BE2C (cell line): ENCODE results near the gene AGAP6.
"Not testable (repeated sequence)": the region's sequence is repeated elsewhere in the genome, so short reads cannot be mapped to it uniquely, and the experiment has no call there.

Experiments used
- DNase-seq: peaks from one replicate; pipeline ENCODE4 v3.0.0-alpha.2; 2020
- H3K27me3 ChIP-seq: fragments of 250-450 bp; sonication (Bioruptor Pico); 2 replicates; pipeline ENCODE4 v1.5.1; 2020; ENCODE audit warnings: mild to moderate bottlenecking
- H3K36me3 ChIP-seq: fragments of 250-450 bp; sonication (Bioruptor Pico); 2 replicates; pipeline ENCODE4 v1.5.1; 2020; ENCODE audit warnings: mild to moderate bottlenecking
- H3K4me1 ChIP-seq: fragments of 250-450 bp; sonication (Bioruptor Pico); 2 replicates; pipeline ENCODE4 v1.5.1; 2020
- H3K4me3 ChIP-seq: 2 replicates; pipeline ENCODE4 v1.5.1; 2011; ENCODE audit warnings: low read depth, low read length
- H3K9me3 ChIP-seq: fragments of 250-450 bp; sonication (Bioruptor Pico); 2 replicates; pipeline ENCODE4 v1.5.1; 2020
- CTCF ChIP-seq: IDR thresholded peaks from 2 replicates; pipeline ENCODE4 v1.5.1; 2012; ENCODE audit warnings: mild to moderate bottlenecking, low read depth, low read length

The AGAP6 gene

GRCh38 chr10:50016926-50017325, 28.7 kb downstream of the AGAP6 start:
- not testable (repeated sequence) for H3K4me1 ChIP-seq, H3K4me3 ChIP-seq, DNase-seq, H3K36me3 ChIP-seq, H3K27me3 ChIP-seq, H3K9me3 ChIP-seq

- not testable (repeated sequence) for H3K4me3 ChIP-seq, H3K27me3 ChIP-seq, H3K9me3 ChIP-seq, H3K4me1 ChIP-seq, DNase-seq, H3K36me3 ChIP-seq
These were observed 29.4 kb downstream of the AGAP6 start for GRCh38 chr10:50017646-50018045.

DNA sequence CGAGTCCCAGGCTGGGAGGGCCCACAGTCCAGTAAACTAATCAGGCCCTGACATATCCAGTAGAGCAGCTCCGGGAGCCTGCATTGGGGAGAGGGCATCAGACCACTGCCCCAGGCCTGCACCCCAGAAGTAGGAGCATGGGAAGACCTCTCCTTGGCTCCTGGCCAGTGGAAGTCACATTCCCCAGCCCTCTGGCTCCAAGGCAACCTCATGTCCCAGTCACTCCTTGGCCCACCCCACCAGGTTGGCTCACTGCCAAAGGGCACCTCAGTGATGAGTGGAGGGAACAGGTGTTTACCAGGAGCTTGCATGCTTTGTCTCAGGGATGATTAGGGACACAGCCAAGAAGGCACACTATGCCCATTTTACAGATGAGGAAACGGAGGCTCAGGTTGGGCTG, 31.1 kb downstream of the AGAP6 start:
- not testable (repeated sequence) for DNase-seq, H3K9me3 ChIP-seq, H3K36me3 ChIP-seq, H3K4me3 ChIP-seq, H3K27me3 ChIP-seq, H3K4me1 ChIP-seq

- H3K36me3 ChIP-seq, H3K4me3 ChIP-seq, DNase-seq, H3K4me1 ChIP-seq, H3K9me3 ChIP-seq, H3K27me3 ChIP-seq: not testable (repeated sequence)
These were observed 32.3 kb downstream of the AGAP6 start for GRCh38 chr10:50020451-50021024.

DNA sequence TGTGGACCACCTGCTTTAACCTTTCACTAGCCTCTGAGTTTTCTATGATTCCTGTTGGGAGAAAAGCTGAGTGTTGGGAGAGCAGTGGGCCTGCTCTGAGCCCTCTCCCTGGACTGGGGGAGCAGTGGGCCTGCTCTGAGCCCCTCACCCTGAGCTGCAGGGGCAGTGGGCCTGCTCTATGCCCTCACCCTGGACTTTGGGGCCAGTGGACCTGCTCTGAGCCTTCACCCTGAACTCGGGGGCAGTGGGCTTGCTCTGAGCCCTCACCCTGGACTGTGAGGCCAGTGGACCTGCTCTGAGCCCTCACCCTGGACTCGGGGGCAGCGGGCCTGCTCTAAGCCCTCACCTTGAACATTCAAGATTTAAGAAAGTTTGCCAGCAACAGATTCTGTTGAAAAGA, 33.4 kb downstream of the AGAP6 start:
- no peak for TF ChIP-seq CTCF
- Histone ChIP-seq H3K9me3 (no peaks in the 10 kb centered on the region), H3K4me3 (no peak overlapping the region)

GRCh38 chr10:50024716-50025383, 36.6 kb downstream of the AGAP6 start:
- H3K9me3 ChIP-seq, DNase-seq: not testable (repeated sequence)

More for the DNA sequence above, 33.4 kb downstream of the AGAP6 start:
- H3K4me1 ChIP-seq: no peaks in the 10 kb centered on the region
- 0 out of 2 replicates have a peak, but pooled peaks cover 3% of the 10 kb centered on the region for H3K27me3 ChIP-seq
- DNase-seq: no peak
- H3K36me3 ChIP-seq: no peaks in the 10 kb centered on the region

GRCh38 chr10:50025627-50026026, 37.4 kb downstream of the AGAP6 start:
- no peak for TF ChIP-seq CTCF
- no peaks in the 10 kb centered on the region for H3K9me3 ChIP-seq
- no peak overlapping the region for H3K4me3 ChIP-seq
- no peak for DNase-seq
- 0 out of 2 replicates have a peak, but pooled peaks cover 3% of the 10 kb centered on the region for H3K27me3 ChIP-seq
- H3K4me1 ChIP-seq: no peaks in the 10 kb centered on the region
- no peaks in the 10 kb centered on the region for H3K36me3 ChIP-seq

More at GRCh38 chr10:50024716-50025383, 36.6 kb downstream of the AGAP6 start:
- H3K36me3 ChIP-seq, H3K27me3 ChIP-seq, H3K4me1 ChIP-seq, H3K4me3 ChIP-seq: not testable (repeated sequence)

DNA sequence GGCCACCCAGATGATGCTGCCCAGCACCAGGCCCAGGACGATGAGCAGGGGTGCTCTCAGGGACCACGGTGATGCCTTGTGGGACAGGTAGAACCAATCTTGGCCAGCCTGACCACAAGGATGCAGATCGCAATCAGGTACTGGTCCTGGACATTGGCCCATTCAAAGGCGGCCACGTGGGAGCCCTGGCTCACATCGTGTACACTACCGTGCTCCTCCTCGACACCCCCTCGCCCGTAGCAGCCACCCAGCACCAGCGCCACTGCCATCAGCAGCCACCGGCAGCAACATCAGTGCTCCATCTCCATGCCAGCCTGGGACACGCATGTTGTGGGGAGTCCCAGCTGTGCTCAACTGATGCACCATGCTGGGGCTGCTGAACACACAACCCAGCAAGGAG, 39.0 kb downstream of the AGAP6 start:
- H3K9me3 ChIP-seq: no peaks in the 10 kb centered on the region
- H3K4me1 ChIP-seq: no peaks in the 10 kb centered on the region
- no peak overlapping the region for H3K4me3 ChIP-seq
- 0 out of 2 replicates have a peak, but pooled peaks cover 3% of the 10 kb centered on the region for H3K27me3 ChIP-seq
- no peak for TF ChIP-seq CTCF
- DNase-seq: no peak
- H3K36me3 ChIP-seq: no peaks in the 10 kb centered on the region

DNA sequence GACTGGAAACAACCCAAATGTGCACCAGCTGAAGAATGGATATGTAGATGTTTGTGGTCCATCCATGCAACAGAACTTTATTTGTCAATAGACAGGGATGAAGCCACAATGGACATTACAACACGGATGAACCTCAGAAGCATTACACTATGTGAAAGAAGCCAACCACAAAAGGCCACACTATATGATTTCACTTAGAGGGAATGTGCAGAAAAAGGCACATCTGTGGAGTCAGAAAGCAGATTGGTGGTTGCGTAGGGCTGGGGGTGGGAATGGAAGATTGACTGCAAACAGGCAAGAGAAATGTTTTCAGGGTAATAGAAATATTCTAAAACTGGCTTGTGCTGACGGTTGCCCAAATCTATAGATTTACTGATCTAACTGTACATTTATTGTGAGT, 45.3 kb downstream of the AGAP6 start:
- Histone ChIP-seq H3K36me3 (no peaks in the 10 kb centered on the region), H3K27me3 (no peaks in the 10 kb centered on the region), H3K4me3 (no peak overlapping the region), H3K4me1 (no peaks in the 10 kb centered on the region), H3K9me3 (no peaks in the 10 kb centered on the region)
- no peak for TF ChIP-seq CTCF
- DNase-seq: no peak

GRCh38 chr10:50035337-50035736, 47.1 kb downstream of the AGAP6 start:
- not testable (repeated sequence) for H3K9me3 ChIP-seq, H3K4me1 ChIP-seq, H3K36me3 ChIP-seq, H3K27me3 ChIP-seq, DNase-seq, H3K4me3 ChIP-seq
